NCI-H187 (cell line): ENCODE results near the gene C11orf24.
"Not testable (repeated sequence)": the region's sequence is repeated elsewhere in the genome, so short reads cannot be mapped to it uniquely, and the experiment has no call there.

ENCODE experiments used
- DNase-seq, 2 experiments: peaks; one replicate each; lab custom pipeline; 2025; lab: John Stamatoyannopoulos, UW

C11orf24 gene

DNA sequence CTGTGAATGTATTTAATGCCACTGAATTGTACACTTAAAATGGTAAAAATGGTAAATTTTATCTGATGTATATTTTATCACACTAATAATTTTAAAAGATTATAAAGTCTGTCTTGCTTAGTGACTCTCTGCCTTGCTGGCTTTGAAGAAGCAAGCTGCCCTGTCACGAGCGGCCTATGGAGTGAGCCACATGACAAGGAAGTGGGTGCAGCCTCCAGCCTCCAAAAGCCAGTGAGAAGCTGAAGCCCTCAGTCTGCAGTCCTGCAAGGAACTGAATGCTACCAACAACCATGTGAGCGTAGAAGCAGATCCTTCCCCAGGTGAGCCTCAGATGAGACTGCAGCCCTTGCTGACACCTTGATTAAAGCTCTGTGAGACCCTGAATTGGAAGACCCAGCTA, 20.0 kb downstream of the C11orf24 start:
- DNase-seq: no peak

DNA sequence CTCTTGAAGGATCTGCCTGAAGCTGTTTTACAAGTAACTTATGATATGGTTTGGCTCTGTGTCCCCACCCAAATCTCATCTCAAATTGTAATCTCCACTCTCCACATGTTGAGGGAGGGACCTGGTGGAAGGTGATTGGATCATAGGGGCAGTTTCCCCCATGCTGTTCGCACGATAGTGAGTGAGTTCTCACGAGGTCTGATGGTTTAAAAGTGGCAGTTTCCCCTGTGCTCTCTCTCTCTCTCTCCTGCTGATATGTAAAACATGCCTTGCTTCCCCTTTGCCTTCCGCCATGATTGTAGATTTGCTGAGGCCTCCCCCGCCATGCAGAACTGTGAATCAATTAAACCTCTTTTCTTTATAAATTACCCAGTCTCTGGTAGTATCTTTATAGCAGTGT, 26.9 kb downstream of the C11orf24 start:
- not testable (repeated sequence) for DNase-seq

DNA sequence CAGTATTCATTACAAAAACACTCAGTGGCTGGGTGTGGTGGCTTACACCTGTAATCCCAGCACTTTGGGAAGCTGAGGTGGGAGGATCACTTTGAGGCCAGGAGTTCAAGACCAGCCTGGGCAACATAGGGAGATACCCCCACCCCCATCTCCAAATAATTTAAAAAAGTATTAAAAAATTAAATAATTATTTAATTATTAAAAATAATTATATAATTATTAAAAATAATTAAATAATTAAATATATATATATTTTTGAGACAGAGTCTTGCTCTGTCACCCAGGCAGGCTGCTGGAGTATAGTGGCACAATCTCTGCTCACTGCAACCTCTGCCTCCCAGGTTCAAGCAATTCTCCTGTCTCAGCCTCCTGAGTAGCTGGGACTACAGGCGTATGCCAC, 27.9 kb downstream of the C11orf24 start:
- DNase-seq: not testable (repeated sequence)

DNA sequence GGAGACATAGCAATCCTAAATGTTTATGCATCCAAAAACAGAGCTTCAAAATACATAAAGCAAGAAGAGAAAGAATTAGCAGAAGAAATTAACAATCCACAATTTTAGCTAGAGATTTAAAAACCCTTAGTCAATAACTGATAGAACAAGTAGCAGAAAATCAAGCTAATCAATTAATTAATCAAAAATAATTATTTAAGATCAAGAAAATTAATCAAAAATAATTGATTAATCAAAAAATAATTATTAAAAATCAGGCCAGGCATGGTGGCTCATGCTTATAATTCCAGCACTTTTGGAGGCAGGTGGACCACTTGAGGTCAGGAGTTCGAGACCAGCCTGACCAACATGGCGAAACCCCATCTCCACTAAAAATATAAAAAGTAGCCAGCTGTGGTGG, 29.2 kb downstream of the C11orf24 start:
- no peak for DNase-seq

DNA sequence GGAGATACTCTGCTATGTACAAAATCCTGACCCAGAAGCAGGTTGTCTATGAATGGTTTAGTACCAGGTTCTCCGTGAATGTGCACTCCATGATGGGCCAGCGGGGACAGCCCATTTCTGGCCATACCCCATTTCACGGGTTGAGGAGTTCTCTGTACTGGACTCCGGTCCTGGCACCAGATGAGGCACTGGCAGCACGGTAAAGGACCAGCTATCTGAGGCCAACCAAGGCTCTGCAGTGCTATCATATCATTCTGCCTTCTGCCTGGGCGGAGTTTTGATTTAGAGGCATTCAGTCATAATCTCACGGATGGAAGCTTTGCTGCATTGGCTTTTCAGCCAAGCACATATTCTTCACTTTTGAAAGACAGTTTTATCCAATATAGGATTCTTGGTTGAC, 40.2 kb downstream of the C11orf24 start:
- DNase-seq: no peak

DNA sequence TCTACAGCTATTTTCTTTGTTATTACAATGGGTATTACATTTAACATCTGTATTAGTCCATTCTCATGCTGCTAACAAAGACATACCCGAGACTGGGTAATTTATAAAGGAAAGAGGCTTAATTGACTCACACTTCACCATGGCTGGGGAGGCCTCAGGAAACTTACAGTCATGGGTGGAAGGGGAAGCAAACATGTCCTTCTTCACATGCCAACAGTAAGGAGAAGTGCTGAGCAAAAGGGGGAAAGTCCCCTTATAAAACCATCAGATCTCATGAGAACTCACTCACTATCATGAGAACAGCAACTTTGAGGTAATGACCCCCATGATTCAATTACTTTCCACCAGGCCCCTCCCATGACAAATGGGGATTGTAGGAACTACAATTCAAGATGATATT, 42.2 kb downstream of the C11orf24 start:
- DNase-seq: no peak

DNA sequence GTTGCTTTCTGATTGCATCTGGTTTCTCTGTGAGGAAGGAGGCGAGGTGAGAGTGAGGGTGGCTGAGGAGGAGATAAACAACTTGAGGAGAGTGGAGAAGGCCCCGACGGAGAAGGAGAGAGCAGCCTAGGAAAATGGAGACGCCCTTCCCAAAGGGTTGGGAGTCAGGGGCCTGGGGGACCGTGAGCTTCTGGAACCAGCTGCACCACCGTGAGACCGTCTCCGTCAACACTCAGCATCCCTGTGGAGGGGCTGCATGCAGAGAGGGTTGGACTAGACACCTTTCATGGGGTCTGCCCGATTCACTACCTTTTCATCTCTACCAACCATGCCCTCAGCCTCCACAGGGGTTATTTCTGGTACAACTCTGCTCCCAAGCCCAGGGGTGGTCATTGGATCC, 45.4 kb downstream of the C11orf24 start:
- no peak for DNase-seq

DNA sequence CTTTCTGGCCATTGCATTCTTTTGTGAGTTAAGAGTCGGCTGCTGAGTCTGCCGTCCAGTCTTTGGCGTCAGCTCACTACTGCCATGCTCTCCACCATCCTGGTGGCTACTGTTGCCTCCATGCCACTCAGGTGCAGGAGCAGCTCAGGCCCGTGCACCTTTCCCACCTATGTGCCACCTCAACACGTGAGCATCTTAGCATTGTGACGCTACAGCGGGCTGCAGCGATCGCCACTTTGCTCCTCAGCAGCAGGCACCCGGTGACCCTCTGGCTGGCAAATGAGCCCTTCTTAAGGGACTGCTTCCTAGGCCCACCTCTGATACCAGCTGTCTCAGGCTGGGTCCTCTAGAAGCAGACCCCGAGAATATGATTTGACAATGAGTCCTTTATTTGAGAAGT, 47.2 kb downstream of the C11orf24 start:
- DNase-seq: no peak

DNA sequence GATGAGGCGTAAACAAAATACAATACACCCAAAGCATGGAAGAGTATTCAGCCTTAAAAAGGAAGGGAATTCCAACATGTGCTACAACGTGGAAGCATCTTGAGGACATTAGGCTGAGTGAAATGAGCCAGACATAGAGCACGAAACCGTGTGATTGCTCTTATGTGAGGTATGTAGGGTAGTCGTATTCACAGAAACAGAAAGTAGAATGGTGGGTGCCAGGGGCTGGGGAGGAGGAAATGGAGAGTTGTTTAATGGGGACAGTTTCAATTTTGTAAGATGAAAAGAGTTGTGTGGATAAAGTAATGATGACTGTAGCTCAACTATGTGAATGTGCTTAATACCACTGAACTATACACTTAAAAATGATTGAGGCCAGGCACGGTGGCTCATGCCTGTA, 48.5 kb downstream of the C11orf24 start:
- DNase-seq: no peak

DNA sequence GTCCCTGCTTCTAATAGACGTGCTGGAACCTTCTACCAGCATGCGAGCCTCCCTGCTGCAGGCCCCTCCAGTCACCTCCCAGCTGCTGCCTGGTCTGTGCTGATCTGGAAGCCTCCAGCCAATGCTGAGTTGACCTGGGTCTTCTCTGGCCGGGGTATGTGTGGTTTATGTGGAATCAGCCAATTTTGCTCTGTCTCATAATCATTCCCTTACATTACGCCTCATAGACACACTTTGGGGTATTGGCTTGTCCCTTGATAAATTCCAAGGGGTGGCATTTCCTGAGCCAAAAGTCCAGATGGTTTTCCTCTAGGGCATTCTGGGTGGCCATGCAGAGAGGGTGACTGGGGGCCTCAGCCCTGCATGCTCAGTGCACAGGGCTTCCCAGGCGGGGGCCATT, 50.4 kb downstream of the C11orf24 start:
- no peak for DNase-seq

DNA sequence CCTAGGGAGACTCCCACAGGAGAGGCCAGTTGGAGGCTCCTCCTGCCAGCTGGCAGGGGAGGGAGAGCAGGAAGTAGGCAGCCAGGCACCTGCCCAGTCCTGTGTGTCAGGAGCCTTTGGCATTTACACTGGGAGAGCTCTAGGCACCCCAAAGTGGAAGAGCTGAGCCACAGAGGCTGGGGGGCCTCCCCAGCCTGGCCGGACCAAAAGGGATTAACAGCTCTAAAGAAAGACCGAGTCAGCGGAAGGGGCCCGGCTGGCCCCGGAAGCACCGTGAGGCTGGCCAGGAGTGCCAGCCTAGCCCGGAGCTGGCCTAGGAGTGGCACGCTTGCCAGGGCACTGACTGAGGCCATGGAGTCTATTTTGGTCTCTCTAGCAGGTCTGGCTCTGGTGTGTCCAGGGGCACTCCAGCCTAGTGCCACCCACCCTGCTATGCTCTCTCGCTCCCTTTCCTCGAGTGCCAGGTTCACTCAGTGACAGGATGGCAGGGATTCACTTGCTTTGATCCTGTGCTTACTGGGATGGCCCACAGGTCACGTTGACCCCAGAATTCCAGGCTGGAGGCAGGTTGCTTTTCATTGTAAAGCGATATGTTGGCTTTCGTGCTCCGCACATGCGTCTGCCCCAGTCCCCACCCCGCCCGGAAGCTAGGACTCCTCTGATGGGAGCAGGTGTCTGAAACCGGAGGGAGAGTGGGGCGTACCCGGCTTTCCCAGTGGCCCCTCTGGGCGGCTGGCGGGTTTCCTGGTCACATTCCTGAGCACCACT, 55.4 kb downstream of the C11orf24 start:
- DNase-seq: no peak

DNA sequence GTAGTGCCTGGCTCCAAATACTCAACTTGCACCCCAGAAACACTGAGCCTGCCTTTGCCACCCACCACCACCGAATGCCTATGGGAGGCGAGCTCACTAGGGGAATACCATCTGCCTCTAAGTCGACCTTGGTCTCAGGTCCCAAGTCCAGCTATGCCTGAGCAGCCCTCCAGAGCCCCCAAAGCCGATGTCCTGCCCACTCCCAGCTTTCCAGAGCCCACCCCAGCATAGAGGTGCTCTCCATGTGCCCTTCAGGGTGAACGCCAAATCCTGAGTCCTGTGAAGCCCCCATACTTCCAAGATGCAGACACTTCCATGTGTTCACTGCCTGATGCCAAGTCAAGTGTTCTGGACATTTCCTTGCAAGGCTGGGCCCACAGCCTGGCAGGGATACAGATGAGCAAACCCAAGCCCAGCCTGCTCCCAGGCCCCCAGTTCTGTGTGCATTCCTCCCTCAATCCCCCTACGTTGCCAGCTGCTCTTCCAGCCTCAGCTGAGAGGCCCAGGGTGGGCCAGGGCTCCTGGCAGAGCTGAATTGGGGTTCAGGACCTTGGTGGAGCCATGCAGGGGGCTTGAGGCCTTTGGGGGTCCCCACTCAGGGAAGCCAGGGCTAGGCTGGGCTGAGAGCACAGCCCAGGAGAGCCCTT, 56.1 kb downstream of the C11orf24 start:
- DNase-seq: no peak

DNA sequence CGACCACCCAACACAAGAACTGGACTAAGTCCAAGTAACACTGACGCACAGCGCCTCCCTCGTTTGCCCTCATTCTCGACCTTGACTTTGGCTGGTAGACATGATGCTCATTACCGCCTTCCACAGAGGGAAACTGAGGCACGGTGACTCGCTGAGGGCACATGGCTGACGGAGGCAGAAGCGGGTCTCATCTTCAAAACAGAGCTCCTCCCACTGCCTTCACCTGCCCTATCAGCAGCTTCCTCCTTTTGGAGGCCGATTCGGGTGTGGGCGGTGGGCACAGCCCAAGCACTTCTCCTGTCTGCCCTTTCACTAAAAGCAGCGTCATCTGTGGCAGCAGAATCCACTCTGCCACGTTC, 56.7 kb downstream of the C11orf24 start:
- no peak for DNase-seq

DNA sequence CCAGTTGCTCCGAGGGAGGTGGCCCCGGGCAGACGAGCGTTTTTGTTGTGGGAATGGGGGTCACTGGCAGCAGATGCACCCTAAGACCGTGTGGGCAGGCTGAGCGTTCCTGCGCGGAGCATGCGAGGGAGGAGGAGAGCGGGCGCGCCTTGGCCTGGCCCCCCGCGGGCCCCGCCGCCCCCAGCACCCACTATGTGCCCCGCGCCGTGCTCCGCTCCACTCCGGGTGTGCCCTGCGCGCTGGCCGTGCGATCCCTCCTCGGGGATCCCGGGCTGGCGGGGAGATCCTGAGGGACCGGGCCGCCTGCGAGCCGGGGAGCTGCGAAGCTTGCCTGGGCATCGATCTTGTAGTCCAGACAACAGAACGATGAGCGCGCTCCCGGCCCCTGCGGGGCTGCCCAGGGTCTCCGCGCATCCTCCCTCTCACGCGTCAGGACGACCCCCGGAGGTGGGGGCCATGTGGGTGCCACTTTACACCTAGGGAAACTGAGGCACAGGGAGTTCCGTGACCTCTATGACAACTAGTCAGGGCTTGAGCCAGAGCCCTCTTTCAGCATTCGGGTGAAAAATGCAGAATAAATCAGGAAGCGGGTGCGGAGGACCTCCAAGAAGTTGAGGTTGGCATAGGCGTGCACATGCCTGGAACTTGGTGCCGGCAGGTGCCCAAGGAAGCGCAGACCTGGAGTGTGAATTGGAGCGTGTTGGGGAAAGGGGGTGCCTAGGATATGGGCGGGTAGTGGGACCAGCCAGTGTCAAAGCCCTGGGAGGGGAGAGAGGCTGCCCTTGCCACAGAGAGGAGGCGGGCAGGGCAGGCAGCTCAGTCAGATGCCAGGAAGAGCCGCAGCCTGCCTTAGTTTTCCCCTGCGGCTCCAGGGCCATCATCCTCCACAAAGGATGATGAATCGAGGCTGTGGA, 57.3 kb downstream of the C11orf24 start:
- no peak for DNase-seq

DNA sequence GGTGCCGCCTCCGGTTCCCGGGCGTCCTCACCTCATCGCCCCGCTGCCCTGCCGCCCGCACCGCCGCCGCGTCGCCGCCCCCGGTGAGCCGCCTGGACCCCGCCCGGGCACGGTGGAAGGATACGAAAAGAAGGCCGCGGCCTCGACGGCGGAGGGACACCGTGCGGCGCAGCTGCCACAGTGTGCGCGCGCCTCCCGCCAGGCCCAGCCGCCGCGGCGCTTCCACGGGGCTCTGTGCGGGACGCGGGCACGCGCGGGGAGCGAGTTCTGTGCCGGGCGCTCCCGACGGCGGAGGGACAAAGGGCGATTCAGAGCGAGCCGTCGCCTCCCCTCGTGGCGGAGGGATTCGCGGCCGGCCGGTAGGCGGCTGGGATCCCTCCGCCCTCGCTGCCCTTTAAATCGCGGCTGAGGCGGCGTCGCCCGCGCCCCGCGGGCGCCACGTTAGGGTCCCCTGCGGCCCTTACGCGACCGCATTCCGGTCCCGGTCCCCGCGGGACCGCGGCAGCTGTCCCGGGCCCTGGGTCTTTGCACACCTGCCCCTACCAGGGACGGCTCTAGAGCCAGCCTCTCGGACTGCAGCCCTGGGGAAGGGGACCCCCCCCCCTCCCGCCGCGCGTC, 58.1 kb downstream of the C11orf24 start:
- DNase-seq: peak; percentile 85 to 90

DNA sequence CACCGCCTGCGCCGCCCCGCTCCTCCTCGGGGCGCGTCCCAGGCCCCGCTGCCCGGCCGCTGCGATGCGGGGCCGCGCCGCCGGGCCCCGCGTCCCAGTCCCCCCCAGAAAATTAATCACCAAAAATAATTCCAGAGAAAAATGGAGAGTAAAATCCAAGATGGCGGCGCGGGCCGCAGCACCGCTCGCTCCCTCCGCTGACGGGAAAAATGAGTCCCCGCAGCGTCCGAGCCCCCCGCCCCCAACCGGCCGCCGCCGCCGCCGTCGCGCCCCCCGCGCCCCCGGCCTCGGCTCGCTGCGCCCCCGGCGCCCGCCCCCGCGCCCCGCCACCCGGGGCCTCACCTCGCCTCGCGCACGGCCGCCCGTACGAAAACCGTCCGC, 58.6 kb downstream of the C11orf24 start, which contains the start of gene KMT5B:
KMT5B (minus strand) TSS at position 162 of the 381 bp plus-strand sequence. CDS start 23,220 bp downstream, outside the sequence.
- DNase-seq: no peak

DNA sequence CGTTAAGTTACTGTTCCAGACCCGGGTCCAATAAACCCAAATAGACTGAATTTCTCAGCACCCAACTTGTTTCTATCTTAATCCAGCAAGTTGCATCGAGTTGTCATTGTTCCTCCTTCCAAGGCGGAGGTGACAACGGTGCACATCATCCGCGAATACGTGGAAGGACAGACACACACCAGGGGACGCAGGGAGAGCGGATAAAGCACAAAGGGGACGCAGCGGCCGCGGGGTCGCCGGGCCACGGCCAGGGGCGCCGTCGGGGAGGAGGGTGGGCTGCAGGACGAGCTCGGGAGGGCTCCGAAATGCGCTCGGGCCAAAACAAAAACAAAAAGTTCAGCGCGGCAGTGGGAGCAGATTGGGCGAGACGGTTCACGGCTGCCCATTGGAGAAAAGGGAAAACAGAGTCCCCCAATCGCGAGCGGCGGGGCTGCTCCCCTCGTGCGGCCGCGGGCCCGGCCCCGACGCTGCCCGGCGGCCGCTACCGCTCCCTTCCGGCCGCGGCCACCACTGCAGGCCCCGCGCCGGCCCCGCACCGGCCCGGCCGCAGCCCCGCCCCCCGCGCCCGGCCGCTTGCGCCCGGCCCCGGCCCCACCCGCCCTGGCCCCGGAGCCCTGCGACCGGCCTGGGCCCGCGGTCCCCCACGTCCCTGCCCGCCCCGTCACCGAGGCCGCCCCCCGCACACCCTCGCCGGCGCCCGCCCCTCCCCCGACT, 59.2 kb downstream of the C11orf24 start:
- DNase-seq: peak in 1 of 2 experiments; percentile 16

DNA sequence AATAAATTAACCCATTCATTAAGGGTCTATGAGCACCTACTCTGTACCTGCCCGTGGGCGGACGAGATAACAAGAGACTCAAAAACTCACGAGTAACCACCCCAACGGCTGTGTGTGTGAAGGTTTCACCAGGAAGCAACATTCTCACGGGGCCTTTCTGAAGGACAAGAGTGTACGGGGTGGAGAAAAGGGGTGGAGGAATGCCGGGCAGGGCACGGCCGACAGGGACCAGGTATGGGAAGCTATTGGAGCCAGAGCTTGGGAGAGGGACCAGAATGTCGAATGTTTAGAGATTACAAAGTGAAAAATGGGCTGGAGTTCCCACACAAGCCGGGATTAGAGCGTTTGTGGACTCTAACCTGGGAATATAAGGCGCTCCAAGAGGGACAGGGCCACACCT, 60.2 kb downstream of the C11orf24 start:
- no peak for DNase-seq
